GM23338 (cell line): ENCODE measurements around the gene WDR19. TPM values are rescaled to one million over a fixed set of nuclear protein-coding genes. Genes with fewer than 3 reads are reported as not detected.

Experiments
- ATAC-seq: fragments of 200-7000 bp; cut with Tn5 transposase; 3 replicates; pipeline ENCODE4 v1.9.1; 2020
- DNase-seq: peaks from one replicate; pipeline ENCODE4 v3.0.0-alpha.2; 2015; ENCODE audit warnings: low spot score
- H2AFZ ChIP-seq: fragments of 200-600 bp; sonication (generic); 2 replicates; pipeline ENCODE4 v1.8.0; 2016; ENCODE audit warnings: antibody characterized with exemption, mild to moderate bottlenecking, moderate library complexity
- H3F3A ChIP-seq: fragments of 200-600 bp; sonication (generic); replicated peaks from 2 replicates; pipeline ENCODE4 v1.8.0; 2017; ENCODE audit warnings: antibody characterized with exemption, mixed run types, low read depth
- H3K27ac ChIP-seq: fragments of 200-600 bp; sonication (generic); 2 replicates; pipeline ENCODE4 v1.6.1; 2016; ENCODE audit warnings: low read depth
- H3K27me3 ChIP-seq: fragments of 200-600 bp; sonication (generic); 2 replicates; pipeline ENCODE4 v1.8.0; 2016; ENCODE audit warnings: mild to moderate bottlenecking, mixed run types, moderate library complexity; ENCODE audit not compliant: insufficient read depth
- H3K36me3 ChIP-seq: fragments of 200-600 bp; sonication (generic); 2 replicates; pipeline ENCODE4 v1.8.0; 2016; ENCODE audit warnings: mild to moderate bottlenecking; ENCODE audit not compliant: insufficient read depth
- H3K4me1 ChIP-seq: fragments of 200-600 bp; sonication (generic); 2 replicates; pipeline ENCODE4 v1.8.0; 2016; ENCODE audit warnings: mild to moderate bottlenecking, moderate library complexity; ENCODE audit not compliant: insufficient read depth
- H3K4me2 ChIP-seq: fragments of 200-600 bp; sonication (generic); 2 replicates; pipeline ENCODE4 v1.7.1; 2017; ENCODE audit warnings: mixed run types
- H3K4me3 ChIP-seq: fragments of 200-600 bp; sonication (generic); 2 replicates; pipeline ENCODE4 v1.6.1; 2016; ENCODE audit warnings: mixed run types
- H3K79me2 ChIP-seq: fragments of 200-600 bp; sonication (generic); replicated peaks from 2 replicates; pipeline ENCODE4 v1.8.0; 2017; ENCODE audit warnings: mild to moderate bottlenecking; ENCODE audit not compliant: insufficient read depth
- H3K9me2 ChIP-seq: fragments of 200-600 bp; sonication (generic); 2 replicates; pipeline ENCODE4 v1.8.0; 2017; ENCODE audit not compliant: insufficient read depth
- H4K20me1 ChIP-seq: fragments of 200-600 bp; sonication (generic); replicated peaks from 2 replicates; pipeline ENCODE4 v1.8.0; 2017; ENCODE audit warnings: mild to moderate bottlenecking; ENCODE audit not compliant: insufficient read depth
- H3K27ac Mint-ChIP-seq: 2 replicates; pipeline ENCODE4 v1.8.0; 2020; ENCODE audit warnings: inconsistent platforms, mild to moderate bottlenecking, moderate library complexity, mixed read lengths
- H3K27me3 Mint-ChIP-seq: 3 replicates; pipeline ENCODE4 v1.8.0; 2022; ENCODE audit warnings: low read depth, mild to moderate bottlenecking, moderate library complexity, mixed read lengths, inconsistent platforms; ENCODE audit not compliant: insufficient read depth, poor library complexity
- H3K36me3 Mint-ChIP-seq: 3 replicates; pipeline ENCODE4 v1.8.0; 2021; ENCODE audit warnings: low read depth, mild to moderate bottlenecking, inconsistent platforms, moderate library complexity, mixed read lengths
- H3K4me1 Mint-ChIP-seq: 3 replicates; pipeline ENCODE4 v1.8.0; 2020; ENCODE audit warnings: mild to moderate bottlenecking, inconsistent platforms, mixed read lengths
- H3K4me3 Mint-ChIP-seq: 3 replicates; pipeline ENCODE4 v1.8.0; 2021; ENCODE audit warnings: moderate library complexity, mild to moderate bottlenecking, inconsistent platforms, mixed read lengths
- H3K9me3 Mint-ChIP-seq: 3 replicates; pipeline ENCODE4 v1.8.0; 2020; ENCODE audit warnings: moderate library complexity, mild to moderate bottlenecking, inconsistent platforms, mixed read lengths
- CREB1 ChIP-seq: fragments of 250-450 bp; sonication (Bioruptor Pico); IDR thresholded peaks from 2 replicates; pipeline ENCODE4 v1.5.0; 2020; ENCODE audit warnings: low read depth, mild to moderate bottlenecking, moderate library complexity
- EZH2 ChIP-seq: fragments of 200-600 bp; sonication (generic); IDR thresholded peaks from one replicate; pipeline ENCODE4 v1.8.0; 2017; ENCODE audit warnings: antibody characterized with exemption, mild to moderate bottlenecking, low read depth; ENCODE audit not compliant: unreplicated experiment
- EZH2phosphoT487 ChIP-seq: fragments of 200-600 bp; sonication (generic); IDR thresholded peaks from one replicate; pipeline ENCODE4 v1.8.1; 2018; ENCODE audit warnings: antibody characterized with exemption; ENCODE audit not compliant: unreplicated experiment
- JUNB ChIP-seq: IDR thresholded peaks from one replicate; pipeline ENCODE4 v1.6.1; 2016; ENCODE audit warnings: antibody characterized with exemption; ENCODE audit not compliant: unreplicated experiment
- NANOG ChIP-seq: IDR thresholded peaks from 2 replicates; pipeline ENCODE4 v1.6.1; 2016; ENCODE audit warnings: antibody characterized with exemption, borderline replicate concordance
- POLR2AphosphoS5 ChIP-seq: IDR thresholded peaks from 2 replicates; pipeline ENCODE4 v1.6.1; 2016; ENCODE audit warnings: antibody characterized with exemption, low read depth
- STAT1 ChIP-seq: IDR thresholded peaks from one replicate; pipeline ENCODE4 v1.6.1; 2016; ENCODE audit warnings: antibody characterized with exemption; ENCODE audit not compliant: unreplicated experiment
- ZNF114 ChIP-seq: fragments of 250-450 bp; sonication (Bioruptor Pico); IDR thresholded peaks from 2 replicates; pipeline ENCODE4 v1.5.0; 2020; ENCODE audit warnings: mild to moderate bottlenecking, moderate library complexity
- ZNF331 ChIP-seq: fragments of 250-450 bp; sonication (Bioruptor Pico); IDR thresholded peaks from 2 replicates; pipeline ENCODE4 v1.5.0; 2020; ENCODE audit warnings: low read depth, mild to moderate bottlenecking, moderate library complexity
- ZNF462 ChIP-seq: fragments of 250-450 bp; sonication (Bioruptor Pico); IDR thresholded peaks from 2 replicates; pipeline ENCODE4 v1.5.0; 2020; ENCODE audit warnings: mild to moderate bottlenecking, moderate library complexity
- polyA plus RNA-seq: library from polyadenylated mRNA; unstranded; fragments of >200 nt; fragmentation: Nextera tagmentation; extraction: Ambion mirVana; gene quantifications from 2 replicates; pipeline ENCODE4 v1.2.1, GENCODE V29; 2016
- total RNA-seq: library from RNA; depleted of rRNA; stranded (reverse); fragments of >200 nt; shearing (Covaris generic); gene quantifications from 2 replicates; pipeline ENCODE4 v1.2.3, GENCODE V29; 2014
- TF ChIP-seq, protein P1 (sequence below): IDR thresholded peaks from one replicate; pipeline ENCODE4 v1.6.1; 2018; ENCODE audit warnings: antibody characterized with exemption; ENCODE audit not compliant: unreplicated experiment
- TF ChIP-seq, protein P2 (sequence below), 2 experiments: fragments of 200-600 bp in 1 of 2; sonication (generic) in 1 of 2; conservative IDR thresholded peaks; 2 replicates each; pipeline versions ENCODE4 v1.5.1 to v1.6.1; 2016 to 2017; ENCODE audit warnings: antibody characterized with exemption in 2 of 2, low read depth in 2 of 2, mild to moderate bottlenecking in 2 of 2, moderate library complexity in 1 of 2

WDR19 gene
- total and polyA plus RNA-seq, 2 experiments from 2014 or later = 17.2 to 23.7 TPM

- Histone ChIP-seq H3K36me3 (no peaks in the 10 kb centered on the region), H3K27ac (no peak overlapping the region), H3K4me1 (peaks cover 8% of the 10 kb centered on the region), H3K4me3 (no peak overlapping the region), H2AFZ (no peak overlapping the region), H3K27me3 (no peaks in the 10 kb centered on the region), H3F3A (no peaks in the 10 kb centered on the region), H3K79me2 (no peaks in the 10 kb centered on the region), H3K9me2 (no peaks in the 10 kb centered on the region), H4K20me1 (no peaks in the 10 kb centered on the region; the same call in 1 of the 2 replicates), H3K4me2 (no peak overlapping the region)
- ATAC-seq (no peak), DNase-seq (no peak)
- peaks cover 10% of the 10 kb centered on the region for H3K4me1 Mint-ChIP-seq
- H3K36me3 Mint-ChIP-seq = peaks cover 9% of the 10 kb centered on the region; the same call in 2 of the 3 replicates
- peaks cover 3% of the 10 kb centered on the region for H3K27me3 Mint-ChIP-seq
- no peak for TF ChIP-seq ZNF462 (CRISPR knock-in tag)
- TF ChIP-seq POLR2AphosphoS5 = no peak
- TF ChIP-seq, protein P1, sequence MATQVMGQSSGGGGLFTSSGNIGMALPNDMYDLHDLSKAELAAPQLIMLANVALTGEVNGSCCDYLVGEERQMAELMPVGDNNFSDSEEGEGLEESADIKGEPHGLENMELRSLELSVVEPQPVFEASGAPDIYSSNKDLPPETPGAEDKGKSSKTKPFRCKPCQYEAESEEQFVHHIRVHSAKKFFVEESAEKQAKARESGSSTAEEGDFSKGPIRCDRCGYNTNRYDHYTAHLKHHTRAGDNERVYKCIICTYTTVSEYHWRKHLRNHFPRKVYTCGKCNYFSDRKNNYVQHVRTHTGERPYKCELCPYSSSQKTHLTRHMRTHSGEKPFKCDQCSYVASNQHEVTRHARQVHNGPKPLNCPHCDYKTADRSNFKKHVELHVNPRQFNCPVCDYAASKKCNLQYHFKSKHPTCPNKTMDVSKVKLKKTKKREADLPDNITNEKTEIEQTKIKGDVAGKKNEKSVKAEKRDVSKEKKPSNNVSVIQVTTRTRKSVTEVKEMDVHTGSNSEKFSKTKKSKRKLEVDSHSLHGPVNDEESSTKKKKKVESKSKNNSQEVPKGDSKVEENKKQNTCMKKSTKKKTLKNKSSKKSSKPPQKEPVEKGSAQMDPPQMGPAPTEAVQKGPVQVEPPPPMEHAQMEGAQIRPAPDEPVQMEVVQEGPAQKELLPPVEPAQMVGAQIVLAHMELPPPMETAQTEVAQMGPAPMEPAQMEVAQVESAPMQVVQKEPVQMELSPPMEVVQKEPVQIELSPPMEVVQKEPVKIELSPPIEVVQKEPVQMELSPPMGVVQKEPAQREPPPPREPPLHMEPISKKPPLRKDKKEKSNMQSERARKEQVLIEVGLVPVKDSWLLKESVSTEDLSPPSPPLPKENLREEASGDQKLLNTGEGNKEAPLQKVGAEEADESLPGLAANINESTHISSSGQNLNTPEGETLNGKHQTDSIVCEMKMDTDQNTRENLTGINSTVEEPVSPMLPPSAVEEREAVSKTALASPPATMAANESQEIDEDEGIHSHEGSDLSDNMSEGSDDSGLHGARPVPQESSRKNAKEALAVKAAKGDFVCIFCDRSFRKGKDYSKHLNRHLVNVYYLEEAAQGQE = no peak
- TF ChIP-seq CREB1 (CRISPR knock-in tag) = no peak
- no peak for TF ChIP-seq JUNB
- no peak for TF ChIP-seq EZH2
- no peak for TF ChIP-seq NANOG
- no peak for TF ChIP-seq ZNF114 (CRISPR knock-in tag)
- no peak for TF ChIP-seq STAT1
- TF ChIP-seq ZNF331 (CRISPR knock-in tag) = no peak
- no peak for TF ChIP-seq EZH2phosphoT487
- TF ChIP-seq, protein P2, sequence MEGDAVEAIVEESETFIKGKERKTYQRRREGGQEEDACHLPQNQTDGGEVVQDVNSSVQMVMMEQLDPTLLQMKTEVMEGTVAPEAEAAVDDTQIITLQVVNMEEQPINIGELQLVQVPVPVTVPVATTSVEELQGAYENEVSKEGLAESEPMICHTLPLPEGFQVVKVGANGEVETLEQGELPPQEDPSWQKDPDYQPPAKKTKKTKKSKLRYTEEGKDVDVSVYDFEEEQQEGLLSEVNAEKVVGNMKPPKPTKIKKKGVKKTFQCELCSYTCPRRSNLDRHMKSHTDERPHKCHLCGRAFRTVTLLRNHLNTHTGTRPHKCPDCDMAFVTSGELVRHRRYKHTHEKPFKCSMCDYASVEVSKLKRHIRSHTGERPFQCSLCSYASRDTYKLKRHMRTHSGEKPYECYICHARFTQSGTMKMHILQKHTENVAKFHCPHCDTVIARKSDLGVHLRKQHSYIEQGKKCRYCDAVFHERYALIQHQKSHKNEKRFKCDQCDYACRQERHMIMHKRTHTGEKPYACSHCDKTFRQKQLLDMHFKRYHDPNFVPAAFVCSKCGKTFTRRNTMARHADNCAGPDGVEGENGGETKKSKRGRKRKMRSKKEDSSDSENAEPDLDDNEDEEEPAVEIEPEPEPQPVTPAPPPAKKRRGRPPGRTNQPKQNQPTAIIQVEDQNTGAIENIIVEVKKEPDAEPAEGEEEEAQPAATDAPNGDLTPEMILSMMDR (conservative IDR thresholded peaks at IDR 0.05; ENCODE audit: low read depth in 2 of 2) = no peak
- no peaks in the 10 kb centered on the region; the same call in 2 of the 3 replicates for H3K9me3 Mint-ChIP-seq
- no peak overlapping the region for H3K4me3 Mint-ChIP-seq
- H3K27ac Mint-ChIP-seq = no peak overlapping the region
Observed at GRCh38 chr4:39259571-39260330, 77.4 kb downstream of the WDR19 start.
